HUES6 (cell line): ENCODE measurements around the gene NUDT9.
"Not testable (repeated sequence)": the region's sequence is repeated elsewhere in the genome, so short reads cannot be mapped to it uniquely, and the experiment has no call there.

Experiments used
- H3K27ac ChIP-seq: 2 replicates; pipeline ENCODE4 v1.7.0; 2013; ENCODE audit warnings: low read depth, mild to moderate bottlenecking, low read length, inconsistent platforms
- H3K27me3 ChIP-seq: 2 replicates; pipeline ENCODE4 v1.6.1; 2013; ENCODE audit warnings: low read length; ENCODE audit not compliant: control insufficient read depth, insufficient read depth
- H3K36me3 ChIP-seq: 2 replicates; pipeline ENCODE4 v1.6.1; 2013; ENCODE audit warnings: low read length; ENCODE audit not compliant: control insufficient read depth, insufficient read depth
- H3K4me1 ChIP-seq: 2 replicates; pipeline ENCODE4 v1.6.1; 2013; ENCODE audit warnings: low read length; ENCODE audit not compliant: control insufficient read depth, insufficient read depth
- H3K4me3 ChIP-seq: 2 replicates; pipeline ENCODE4 v1.5.1; 2013; ENCODE audit warnings: low read depth, low read length
- H3K9ac ChIP-seq: one replicate; pipeline ENCODE4 v1.6.1; 2013; ENCODE audit warnings: mild to moderate bottlenecking, low read length
- H3K9me3 ChIP-seq: 2 replicates; pipeline ENCODE4 v1.6.1; 2013; ENCODE audit warnings: low read depth, low read length; ENCODE audit not compliant: control insufficient read depth, insufficient read depth

Gene NUDT9

GRCh38 chr4:87491436-87491835 lies 69.1 kb downstream of the NUDT9 start:
- Histone ChIP-seq H3K9ac (no peak overlapping the region), H3K36me3 (no peaks in the 10 kb centered on the region), H3K27ac (no peak overlapping the region), H3K4me3 (no peak overlapping the region), H3K4me1 (peaks cover 14% of the 10 kb centered on the region), H3K9me3 (0 out of 2 replicates have a peak, but pooled peaks cover 5% of the 10 kb centered on the region), H3K27me3 (no peaks in the 10 kb centered on the region)

GRCh38 chr4:87491851-87492250 lies 69.5 kb downstream of the NUDT9 start:
- H3K27me3 ChIP-seq, H3K9me3 ChIP-seq, H3K27ac ChIP-seq, H3K4me3 ChIP-seq, H3K9ac ChIP-seq, H3K36me3 ChIP-seq: not testable (repeated sequence)
- peaks cover 14% of the 10 kb centered on the region for H3K4me1 ChIP-seq

GRCh38 chr4:87493115-87493514 lies 70.7 kb downstream of the NUDT9 start:
- H3K27ac ChIP-seq = no peak overlapping the region
- H3K27me3 ChIP-seq = no peaks in the 10 kb centered on the region
- no peak overlapping the region for H3K9ac ChIP-seq
- H3K4me3 ChIP-seq = no peak overlapping the region
- peaks cover 14% of the 10 kb centered on the region for H3K4me1 ChIP-seq
- 0 out of 2 replicates have a peak, but pooled peaks cover under 1% of the 10 kb centered on the region for H3K9me3 ChIP-seq
- H3K36me3 ChIP-seq = no peaks in the 10 kb centered on the region

GRCh38 chr4:87497159-87497558 lies 74.8 kb downstream of the NUDT9 start:
- H3K4me3 ChIP-seq = no peak overlapping the region
- no peaks in the 10 kb centered on the region for H3K9me3 ChIP-seq
- H3K9ac ChIP-seq = no peak overlapping the region
- no peak overlapping the region for H3K27ac ChIP-seq
- H3K4me1 ChIP-seq = no peaks in the 10 kb centered on the region
- no peaks in the 10 kb centered on the region for H3K27me3 ChIP-seq
- no peaks in the 10 kb centered on the region for H3K36me3 ChIP-seq

- H3K9me3 ChIP-seq = no peaks in the 10 kb centered on the region
- no peaks in the 10 kb centered on the region for H3K36me3 ChIP-seq
- H3K4me3 ChIP-seq = no peak overlapping the region
- H3K27ac ChIP-seq = no peak overlapping the region
- H3K27me3 ChIP-seq = no peaks in the 10 kb centered on the region
- no peaks in the 10 kb centered on the region for H3K4me1 ChIP-seq
- no peak overlapping the region for H3K9ac ChIP-seq
Observed at GRCh38 chr4:87497578-87497977, 75.2 kb downstream of the NUDT9 start.

- Histone ChIP-seq H3K4me1 (no peaks in the 10 kb centered on the region), H3K36me3 (no peaks in the 10 kb centered on the region), H3K9me3 (no peaks in the 10 kb centered on the region), H3K27ac (no peak overlapping the region), H3K9ac (no peak overlapping the region), H3K27me3 (no peaks in the 10 kb centered on the region), H3K4me3 (no peak overlapping the region)
Observed at GRCh38 chr4:87498446-87498900, 76.1 kb downstream of the NUDT9 start.

- no peaks in the 10 kb centered on the region for H3K4me1 ChIP-seq
- no peak overlapping the region for H3K9ac ChIP-seq
- H3K4me3 ChIP-seq = no peak overlapping the region
- no peak overlapping the region for H3K27ac ChIP-seq
- no peaks in the 10 kb centered on the region for H3K27me3 ChIP-seq
- H3K9me3 ChIP-seq = no peaks in the 10 kb centered on the region
- H3K36me3 ChIP-seq = no peaks in the 10 kb centered on the region
Observed at GRCh38 chr4:87499403-87500091, 77.2 kb downstream of the NUDT9 start.

- no peaks in the 10 kb centered on the region for H3K4me1 ChIP-seq
- H3K36me3 ChIP-seq = no peaks in the 10 kb centered on the region
- no peak overlapping the region for H3K9ac ChIP-seq
- no peaks in the 10 kb centered on the region for H3K9me3 ChIP-seq
- H3K27me3 ChIP-seq = no peaks in the 10 kb centered on the region
- H3K27ac ChIP-seq = no peak overlapping the region
- H3K4me3 ChIP-seq = no peak overlapping the region
Observed at GRCh38 chr4:87500092-87500462, 77.7 kb downstream of the NUDT9 start.

- no peaks in the 10 kb centered on the region for H3K36me3 ChIP-seq
- no peaks in the 10 kb centered on the region for H3K4me1 ChIP-seq
- H3K9ac ChIP-seq = no peak overlapping the region
- H3K27me3 ChIP-seq = no peaks in the 10 kb centered on the region
- H3K27ac ChIP-seq = no peak overlapping the region
- H3K9me3 ChIP-seq = no peaks in the 10 kb centered on the region
- no peak overlapping the region for H3K4me3 ChIP-seq
Observed at GRCh38 chr4:87502580-87503238, 80.3 kb downstream of the NUDT9 start.

- no peak overlapping the region for H3K27ac ChIP-seq
- no peaks in the 10 kb centered on the region for H3K9me3 ChIP-seq
- no peaks in the 10 kb centered on the region for H3K27me3 ChIP-seq
- H3K4me3 ChIP-seq = no peak overlapping the region
- no peak overlapping the region for H3K9ac ChIP-seq
- no peaks in the 10 kb centered on the region for H3K36me3 ChIP-seq
- peaks cover 4% of the 10 kb centered on the region; the same call in 1 of the 2 replicates for H3K4me1 ChIP-seq
Observed at GRCh38 chr4:87505862-87506261, 83.5 kb downstream of the NUDT9 start.

- H3K4me3 ChIP-seq = no peak overlapping the region
- H3K27me3 ChIP-seq = no peaks in the 10 kb centered on the region
- no peaks in the 10 kb centered on the region for H3K9me3 ChIP-seq
- H3K36me3 ChIP-seq = no peaks in the 10 kb centered on the region
- H3K4me1 ChIP-seq = peaks cover 6% of the 10 kb centered on the region; the same call in 1 of the 2 replicates
- H3K9ac ChIP-seq = no peak overlapping the region
- no peak overlapping the region for H3K27ac ChIP-seq
Observed at GRCh38 chr4:87506974-87507701, 84.8 kb downstream of the NUDT9 start.
